Panc1 (cell line): ENCODE data around the gene ZBP1.

Experiments used
- CTCF ChIP-seq: fragments of 450-650 bp; IDR thresholded peaks from 2 replicates; pipeline ENCODE4 v1.5.1; 2017; ENCODE audit warnings: mild to moderate bottlenecking
- TCF7L2 ChIP-seq: IDR thresholded peaks from 2 replicates; pipeline ENCODE4 v1.6.1; 2011; ENCODE audit warnings: mild to moderate bottlenecking, low read depth, low read length, inconsistent platforms

- TF ChIP-seq CTCF (no peak), TCF7L2 (no peak)
Observed at GRCh38 chr20:57651881-57652605, 31.8 kb upstream of the ZBP1 start.
